MM.1S (cell line): ENCODE measurements around the gene TXNIP.
A peak's percentile ranks its signal among the peaks of the same experiment; 100 is the strongest.

Source experiments
- DNase-seq: peaks from one replicate; pipeline ENCODE4 v3.0.0-alpha.2; 2015
- H2AFZ ChIP-seq: fragments of 300-600 bp; sonication (generic); 2 replicates; pipeline ENCODE4 v1.6.0; 2016; ENCODE audit warnings: antibody characterized with exemption, low read length
- H3F3A ChIP-seq: fragments of 300-600 bp; sonication (generic); 2 replicates; pipeline ENCODE4 v1.6.1; 2016; ENCODE audit warnings: mild to moderate bottlenecking, antibody characterized with exemption, low read length, moderate library complexity, mixed read lengths; ENCODE audit not compliant: insufficient read depth
- H3K27ac ChIP-seq: fragments of 300-600 bp; sonication (generic); 2 replicates; pipeline ENCODE4 v1.5.1; 2016; ENCODE audit warnings: mild to moderate bottlenecking, low read length
- H3K27me3 ChIP-seq: fragments of 300-600 bp; sonication (generic); replicated peaks from 2 replicates; pipeline ENCODE4 v1.6.0; 2016; ENCODE audit warnings: low read length; ENCODE audit not compliant: insufficient read depth
- H3K36me3 ChIP-seq: fragments of 300-600 bp; sonication (generic); replicated peaks from 2 replicates; pipeline ENCODE4 v1.6.1; 2016; ENCODE audit warnings: mild to moderate bottlenecking, low read length, mixed read lengths; ENCODE audit not compliant: insufficient read depth
- H3K4me1 ChIP-seq: fragments of 300-600 bp; sonication (generic); 2 replicates; pipeline ENCODE4 v1.6.1; 2016; ENCODE audit warnings: low read length, mixed read lengths
- H3K4me2 ChIP-seq: fragments of 300-600 bp; sonication (generic); 2 replicates; pipeline ENCODE4 v1.6.0; 2016; ENCODE audit warnings: low read depth, low read length
- H3K4me3 ChIP-seq: fragments of 300-600 bp; sonication (generic); 2 replicates; pipeline ENCODE4 v1.5.1; 2016; ENCODE audit warnings: low read length, mixed read lengths
- H3K79me2 ChIP-seq: fragments of 300-600 bp; sonication (generic); 2 replicates; pipeline ENCODE4 v1.6.1; 2016; ENCODE audit warnings: mixed run types, low read length, mixed read lengths
- H3K9ac ChIP-seq: fragments of 300-600 bp; sonication (generic); 2 replicates; pipeline ENCODE4 v1.6.1; 2016; ENCODE audit warnings: low read length, mixed read lengths
- H3K9me2 ChIP-seq: fragments of 300-600 bp; sonication (generic); replicated peaks from 2 replicates; pipeline ENCODE4 v1.6.1; 2016; ENCODE audit warnings: mild to moderate bottlenecking, low read length, mixed read lengths; ENCODE audit not compliant: insufficient read depth
- H3K9me3 ChIP-seq: fragments of 300-600 bp; sonication (generic); replicated peaks from 2 replicates; pipeline ENCODE4 v1.6.1; 2016; ENCODE audit warnings: mild to moderate bottlenecking, low read length, mixed read lengths; ENCODE audit not compliant: insufficient read depth
- H4K20me1 ChIP-seq: fragments of 300-600 bp; sonication (generic); 2 replicates; pipeline ENCODE4 v1.6.1; 2016; ENCODE audit warnings: mild to moderate bottlenecking, low read length, moderate library complexity, mixed read lengths; ENCODE audit not compliant: insufficient read depth
- CTCF ChIP-seq: fragments of 300-600 bp; sonication (generic); IDR thresholded peaks from 2 replicates; pipeline ENCODE4 v1.5.1; 2016; ENCODE audit warnings: antibody characterized with exemption, low read length, mixed read lengths
- EZH2 ChIP-seq: fragments of 300-600 bp; sonication (generic); optimal IDR thresholded peaks from 2 replicates; pipeline ENCODE3; 2017; ENCODE audit warnings: low read depth, mild to moderate bottlenecking, antibody characterized with exemption, low read length, mixed read lengths
- EZH2phosphoT487 ChIP-seq: fragments of 300-600 bp; sonication (generic); IDR thresholded peaks from 2 replicates; pipeline ENCODE4 v1.6.1; 2018; ENCODE audit warnings: antibody characterized with exemption, low read length

TXNIP gene

GRCh38 chr1:145985129-145985501 is 11.3 kb downstream of the TXNIP start:
- Histone ChIP-seq H3K27me3 (no peaks in the 10 kb centered on the region), H3K9me2 (no peaks in the 10 kb centered on the region), H4K20me1 (no peaks in the 10 kb centered on the region), H3K79me2 (0 out of 2 replicates have a peak, but pooled peaks cover 7% of the 10 kb centered on the region), H3K27ac (peak overlapping the region; percentile 95), H3K9ac (peak overlapping the region; percentile 29; the same call in 1 of the 2 replicates), H3K4me3 (peak overlapping the region; percentile 3; the same call in 1 of the 2 replicates), H3K4me2 (peak overlapping the region; percentile 64), H3K4me1 (peaks cover 60% of the 10 kb centered on the region), H3F3A (peaks cover 57% of the 10 kb centered on the region), H3K9me3 (no peaks in the 10 kb centered on the region), H2AFZ (peak overlapping the region; percentile 33), H3K36me3 (no peaks in the 10 kb centered on the region)
- no peak for DNase-seq
- no peak for TF ChIP-seq EZH2
- TF ChIP-seq EZH2phosphoT487: no peak
- TF ChIP-seq CTCF: no peak

- H2AFZ ChIP-seq: peak overlapping the region; percentile 33; the same call in 1 of the 2 replicates
Measured at GRCh38 chr1:145983960-145984830, 12.2 kb downstream of the TXNIP start.

DNA sequence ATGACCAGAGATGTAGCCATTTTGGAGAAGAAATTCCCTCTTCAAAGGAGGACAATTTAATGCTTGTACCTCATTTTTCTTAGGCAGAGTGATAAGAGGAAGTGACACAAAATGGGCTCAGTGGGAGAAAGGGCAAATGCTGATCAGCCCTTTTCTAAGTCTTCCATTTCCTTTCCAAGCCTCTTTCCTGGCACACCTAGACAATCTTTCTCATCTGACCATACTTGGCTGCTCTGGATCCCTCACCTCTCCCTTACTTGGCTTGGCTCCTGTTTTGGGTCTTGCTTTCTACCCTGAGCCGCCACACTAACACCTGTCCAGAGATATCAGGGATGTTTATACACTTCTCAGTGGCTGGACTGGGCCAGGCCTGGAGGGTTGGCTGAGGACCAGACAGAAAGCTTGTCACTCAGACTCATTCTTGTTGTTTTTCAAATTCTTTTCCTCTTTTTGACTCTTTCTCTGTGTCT is 13.1 kb downstream of the TXNIP start:
- no peak overlapping the region for H3K9ac ChIP-seq
- H2AFZ ChIP-seq: no peak overlapping the region
- H3K36me3 ChIP-seq: no peaks in the 10 kb centered on the region
- no peaks in the 10 kb centered on the region for H3K9me3 ChIP-seq
- H3K4me2 ChIP-seq: peak overlapping the region; percentile 37; the same call in 1 of the 2 replicates
- H3K4me1 ChIP-seq: peaks cover 75% of the 10 kb centered on the region
- H4K20me1 ChIP-seq: no peaks in the 10 kb centered on the region
- H3F3A ChIP-seq: peaks cover 73% of the 10 kb centered on the region
- TF ChIP-seq EZH2phosphoT487: no peak
- TF ChIP-seq CTCF: no peak
- no peak for TF ChIP-seq EZH2
- H3K27me3 ChIP-seq: no peaks in the 10 kb centered on the region
- H3K27ac ChIP-seq: peak overlapping the region; percentile 95; the same call in 1 of the 2 replicates
- 0 out of 2 replicates have a peak, but pooled peaks cover 7% of the 10 kb centered on the region for H3K79me2 ChIP-seq
- DNase-seq: no peak
- no peak overlapping the region for H3K4me3 ChIP-seq
- H3K9me2 ChIP-seq: no peaks in the 10 kb centered on the region

More at GRCh38 chr1:145983960-145984830, 12.2 kb downstream of the TXNIP start:
- Histone ChIP-seq H3K4me1 (peaks cover 66% of the 10 kb centered on the region), H3K4me3 (peak overlapping the region; percentile 3; the same call in 1 of the 2 replicates), H4K20me1 (no peaks in the 10 kb centered on the region), H3K27ac (peak overlapping the region; percentile 95), H3K4me2 (peak overlapping the region; percentile 64), H3K9me2 (no peaks in the 10 kb centered on the region), H3K9me3 (no peaks in the 10 kb centered on the region), H3K36me3 (no peaks in the 10 kb centered on the region), H3F3A (peaks cover 64% of the 10 kb centered on the region), H3K9ac (peak overlapping the region; percentile 29), H3K27me3 (no peaks in the 10 kb centered on the region), H3K79me2 (0 out of 2 replicates have a peak, but pooled peaks cover 7% of the 10 kb centered on the region)
- DNase-seq: peak; percentile 96
- no peak for TF ChIP-seq EZH2phosphoT487
- no peak for TF ChIP-seq CTCF
- no peak for TF ChIP-seq EZH2
